ENCODE data around the gene LBR. TPM values are rescaled to one million over a fixed set of nuclear protein-coding genes. Genes with fewer than 3 reads are reported as not detected.

LBR gene
- total and polyA plus RNA-seq, 9 donors, result 22.4 to 60.9 (median 43.0) TPM

- H3K4me3 ChIP-seq, result no peak overlapping the region
- no peaks in the 10 kb centered on the region for H3K4me1 ChIP-seq (ENCODE audit: insufficient read depth)
- H3K9me3 ChIP-seq, result no peaks in the 10 kb centered on the region
- no peaks in the 10 kb centered on the region for H3K27me3 ChIP-seq
- H3K36me3 ChIP-seq, result no peaks in the 10 kb centered on the region
- DNase-seq, result no peak
- no peak overlapping the region for H3K27ac ChIP-seq
- intact Hi-C loops (cut with DNase I), result no loop called here
- TF ChIP-seq POLR2A (IDR thresholded peaks at IDR 0.05) (no peak), EP300 (IDR thresholded peaks at IDR 0.05) (no peak), CTCF (IDR thresholded peaks at IDR 0.05) (no peak)
- WGBS, 3 donors, result 22 to 31% (median 25%) methylated on average over 6 of the region's 6 CpGs
These were observed 17.8 kb downstream of the LBR start for GRCh38 chr1:225410036-225410435.

GRCh38 chr1:225409051-225409450 lies 18.8 kb downstream of the LBR start:
- H3K4me3 ChIP-seq, result no peak overlapping the region
- no peak for DNase-seq
- intact Hi-C loops (cut with DNase I), result no loop called here
- H3K27me3 ChIP-seq, result no peaks in the 10 kb centered on the region
- H3K9me3 ChIP-seq, result no peaks in the 10 kb centered on the region
- H3K4me1 ChIP-seq (ENCODE audit: insufficient read depth), result no peaks in the 10 kb centered on the region
- TF ChIP-seq EP300 (IDR thresholded peaks at IDR 0.05) (no peak), POLR2A (IDR thresholded peaks at IDR 0.05) (no peak), CTCF (IDR thresholded peaks at IDR 0.05) (no peak)
- no peaks in the 10 kb centered on the region for H3K36me3 ChIP-seq
- no peak overlapping the region for H3K27ac ChIP-seq
- WGBS, 3 donors, result 88 to 92% (median 90%) methylated on average over 8 of the region's 8 CpGs

- no peaks in the 10 kb centered on the region for H3K27me3 ChIP-seq
- DNase-seq, result no peak
- H3K9me3 ChIP-seq, result no peaks in the 10 kb centered on the region
- intact Hi-C loops (cut with DNase I), result no loop called here
- no peak overlapping the region for H3K4me3 ChIP-seq
- WGBS, 3 donors, result 95 to 96% (median 96%) methylated on average over 4 of the region's 4 CpGs
- no peak for TF ChIP-seq POLR2A (IDR thresholded peaks at IDR 0.05)
- TF ChIP-seq EP300 (IDR thresholded peaks at IDR 0.05), result no peak
- TF ChIP-seq CTCF (IDR thresholded peaks at IDR 0.05), result no peak
- H3K4me1 ChIP-seq (ENCODE audit: insufficient read depth), result no peaks in the 10 kb centered on the region
- H3K36me3 ChIP-seq, result no peaks in the 10 kb centered on the region
- H3K27ac ChIP-seq, result no peak overlapping the region
These were observed 19.6 kb downstream of the LBR start for GRCh38 chr1:225408249-225408648.

- no peak for TF ChIP-seq POLR2A (IDR thresholded peaks at IDR 0.05)
- no peak for TF ChIP-seq CTCF (IDR thresholded peaks at IDR 0.05)
- no peak for TF ChIP-seq EP300 (IDR thresholded peaks at IDR 0.05)
- Histone ChIP-seq H3K9me3 (no peaks in the 10 kb centered on the region), H3K36me3 (no peaks in the 10 kb centered on the region), H3K4me3 (no peak overlapping the region), H3K27me3 (no peaks in the 10 kb centered on the region), H3K4me1 (ENCODE audit: insufficient read depth) (no peaks in the 10 kb centered on the region), H3K27ac (no peak overlapping the region)
- DNase-seq, result no peak
- intact Hi-C loops (cut with DNase I), result no loop called here
- 96 to 98% (median 96%) methylated on average over 2 of the region's 2 CpGs for WGBS, 3 donors
These were observed 20.1 kb downstream of the LBR start for GRCh38 chr1:225407755-225408154.

All from ovary (tissue), 9 donors.